IMR-90 (cell line): ENCODE data around the gene JPH3. TPM values are rescaled to one million over a fixed set of nuclear protein-coding genes. Genes with fewer than 3 reads are reported as not detected.

Experiments
- ATAC-seq: fragments of 200-7000 bp; cut with Tn5 transposase; 2 replicates; pipeline ENCODE4 v1.9.1; 2020; ENCODE audit warnings: low read depth, mild to moderate bottlenecking, moderate library complexity
- BruUV-seq: library from RNA; stranded (reverse); fragments of 400-500 nt; replicated peaks from 2 replicates; lab custom pipeline; 2021; lab: Mats Ljungman, UMichigan
- CTCF ChIA-PET: fragments of 300-600 bp; formaldehyde crosslinking; extraction: SDS; loops from one replicate; lab custom pipeline; 2021; ENCODE audit warnings: antibody characterized with exemption; lab: Yijun Ruan, JAX
- POLR2A ChIA-PET: fragments of 300-600 bp; sonication (Branson Sonifier 250); formaldehyde crosslinking; loops from one replicate; lab custom pipeline; 2022; ENCODE audit warnings: antibody characterized with exemption; ENCODE audit not compliant: unreplicated experiment; lab: Charles Lee
- DNase-seq: peaks from one replicate; pipeline ENCODE4 v3.0.0; 2013
- H2AFZ ChIP-seq: replicated peaks from 2 replicates; pipeline ENCODE3; 2013; ENCODE audit warnings: low read length, mild to moderate bottlenecking; ENCODE audit not compliant: poor library complexity
- H2AK5ac ChIP-seq: 2 replicates; pipeline ENCODE4 v1.6.1; 2013; ENCODE audit warnings: low read depth, low read length, inconsistent platforms
- H2AK9ac ChIP-seq: replicated peaks from 2 replicates; pipeline ENCODE3; 2013; ENCODE audit warnings: mild to moderate bottlenecking, low read depth, low read length, moderate library complexity; ENCODE audit not compliant: poor library complexity
- H2BK120ac ChIP-seq: 2 replicates; pipeline ENCODE4 v1.6.1; 2013; ENCODE audit warnings: low read depth, low read length, inconsistent platforms
- H2BK15ac ChIP-seq: 3 replicates; pipeline ENCODE4 v1.6.1; 2013; ENCODE audit warnings: low read depth, low read length, inconsistent platforms
- H2BK20ac ChIP-seq: 2 replicates; pipeline ENCODE4 v1.6.1; 2013; ENCODE audit warnings: low read depth, mild to moderate bottlenecking, inconsistent platforms, low read length, moderate library complexity
- H2BK5ac ChIP-seq: 2 replicates; pipeline ENCODE4 v1.6.1; 2013; ENCODE audit warnings: mild to moderate bottlenecking, low read depth, low read length, inconsistent platforms; ENCODE audit not compliant: poor library complexity, severe bottlenecking
- H3K14ac ChIP-seq: replicated peaks from 2 replicates; pipeline ENCODE4 v1.6.1; 2013; ENCODE audit warnings: low read depth, low read length, inconsistent platforms
- H3K18ac ChIP-seq: 2 replicates; pipeline ENCODE4 v1.6.1; 2013; ENCODE audit warnings: low read depth, low read length, control low read depth
- H3K23ac ChIP-seq: 2 replicates; pipeline ENCODE4 v1.6.1; 2013; ENCODE audit warnings: low read depth, low read length, inconsistent platforms
- H3K27ac ChIP-seq: 2 replicates; pipeline ENCODE4 v1.5.1; 2013; ENCODE audit warnings: mild to moderate bottlenecking, control low read depth, low read length; ENCODE audit not compliant: insufficient read depth
- H3K27me3 ChIP-seq: 2 replicates; pipeline ENCODE4 v1.6.1; 2013; ENCODE audit warnings: low read length; ENCODE audit not compliant: control insufficient read depth, insufficient read depth
- H3K36me3 ChIP-seq: 2 replicates; pipeline ENCODE4 v1.6.1; 2013; ENCODE audit warnings: low read length, mixed read lengths; ENCODE audit not compliant: control insufficient read depth, insufficient read depth
- H3K4ac ChIP-seq: 2 replicates; pipeline ENCODE4 v1.6.1; 2013; ENCODE audit warnings: low read depth, low read length, inconsistent platforms
- H3K4me1 ChIP-seq: 2 replicates; pipeline ENCODE4 v1.6.1; 2013; ENCODE audit warnings: low read length, mixed read lengths; ENCODE audit not compliant: control insufficient read depth, insufficient read depth
- H3K4me2 ChIP-seq: 2 replicates; pipeline ENCODE4 v1.6.1; 2013; ENCODE audit warnings: low read depth, mild to moderate bottlenecking, control low read depth, low read length, moderate library complexity
- H3K4me3 ChIP-seq: 2 replicates; pipeline ENCODE4 v1.5.1; 2013; ENCODE audit warnings: low read depth, mild to moderate bottlenecking, control low read depth, low read length, moderate library complexity; ENCODE audit not compliant: insufficient read depth
- H3K56ac ChIP-seq: 2 replicates; pipeline ENCODE4 v1.6.1; 2013; ENCODE audit warnings: low read length, inconsistent platforms; ENCODE audit not compliant: insufficient read depth; ENCODE audit errors: extremely low read depth
- H3K79me1 ChIP-seq, 2 experiments: 2 replicates each; pipeline ENCODE4 v1.6.1; 2013; ENCODE audit warnings: low read length in 2 of 2, inconsistent platforms in 1 of 2, low read depth in 1 of 2
- H3K9ac ChIP-seq: 2 replicates; pipeline ENCODE4 v1.6.1; 2013; ENCODE audit warnings: low read depth, low read length, control low read depth
- H3K9me1 ChIP-seq: 2 replicates; pipeline ENCODE4 v1.6.1; 2013; ENCODE audit warnings: low read length, inconsistent platforms; ENCODE audit not compliant: insufficient read depth
- H3K9me3 ChIP-seq: 2 replicates; pipeline ENCODE4 v1.6.1; 2013; ENCODE audit warnings: low read length; ENCODE audit not compliant: control insufficient read depth, insufficient read depth
- H4K20me1 ChIP-seq: 2 replicates; pipeline ENCODE4 v1.6.1; 2013; ENCODE audit warnings: low read length, inconsistent platforms; ENCODE audit not compliant: insufficient read depth
- H4K5ac ChIP-seq: 2 replicates; pipeline ENCODE4 v1.6.1; 2013; ENCODE audit warnings: mild to moderate bottlenecking, low read depth, low read length, control low read depth
- H4K8ac ChIP-seq, 2 experiments: 2 replicates each; pipeline ENCODE4 v1.6.1; 2013; ENCODE audit warnings: low read depth in 2 of 2, low read length in 2 of 2, control low read depth in 1 of 2, inconsistent platforms in 1 of 2
- H4K91ac ChIP-seq: 2 replicates; pipeline ENCODE4 v1.6.1; 2013; ENCODE audit warnings: low read depth, low read length, inconsistent platforms; ENCODE audit not compliant: insufficient read depth
- CTCF ChIP-seq: conservative IDR thresholded peaks from 2 replicates; pipeline ENCODE4 v1.5.1; 2012; ENCODE audit warnings: mild to moderate bottlenecking, low read depth, low read length, improper control_type of control experiment
- ELK1 ChIP-seq: fragments of 150-350 bp; IDR thresholded peaks from 2 replicates; pipeline ENCODE4 v1.6.1; 2016; ENCODE audit warnings: low read depth, mild to moderate bottlenecking, low read length, moderate library complexity, borderline replicate concordance
- FOS ChIP-seq: fragments of 150-350 bp; IDR thresholded peaks from 2 replicates; pipeline ENCODE4 v1.6.1; 2016; ENCODE audit warnings: low read depth, low read length
- MXI1 ChIP-seq: IDR thresholded peaks from 2 replicates; pipeline ENCODE4 v1.6.1; 2012; ENCODE audit warnings: low read depth, mild to moderate bottlenecking, low read length, moderate library complexity, borderline replicate concordance
- POLR2A ChIP-seq: IDR thresholded peaks from 2 replicates; pipeline ENCODE4 v1.6.1; 2012; ENCODE audit warnings: mild to moderate bottlenecking, low read depth, low read length
- RAD21 ChIP-seq: IDR thresholded peaks from 2 replicates; pipeline ENCODE4 v1.6.1; 2012; ENCODE audit warnings: low read length, improper control_type of control experiment
- RCOR1 ChIP-seq: IDR thresholded peaks from 2 replicates; pipeline ENCODE4 v1.6.1; 2012; ENCODE audit warnings: mild to moderate bottlenecking, low read length, improper control_type of control experiment; ENCODE audit not compliant: insufficient replicate concordance
- SMC3 ChIP-seq: fragments of 150-350 bp; IDR thresholded peaks from 2 replicates; pipeline ENCODE4 v1.6.1; 2016; ENCODE audit warnings: low read depth, mild to moderate bottlenecking, antibody characterized with exemption, low read length, moderate library complexity
- USF2 ChIP-seq: fragments of 150-350 bp; IDR thresholded peaks from 2 replicates; pipeline ENCODE4 v1.6.1; 2017; ENCODE audit warnings: mild to moderate bottlenecking, antibody characterized with exemption, low read length, low read depth
- WGBS, 2 experiments: methylation state at CpG; one replicate each; pipeline versions ENCODE4 v1.1.5 to v1.1.7; 2013; ENCODE audit warnings: missing lambda C conversion rate in 2 of 2; ENCODE audit not compliant: insufficient read length in 1 of 2; ENCODE audit errors: extremely low coverage in 2 of 2; 5-methylcytosine and 5-hydroxymethylcytosine counted together
- dilution Hi-C: fragments of 300-500 bp; cut with HindIII; formaldehyde crosslinking; loops from one replicate; pipeline ENCODE4 v1.14.3; 2018; ENCODE audit warnings: low sequenced_read_pairs; ENCODE audit not compliant: unreplicated experiment
- in situ Hi-C: fragments of 300-500 bp; cut with MboI; formaldehyde crosslinking; loops from 3 replicates; pipeline ENCODE4 v1.14.3; 2019; ENCODE audit warnings: low sequenced_read_pairs, inconsistent platforms, mixed read lengths
- intact Hi-C: fragments of 100-400 bp; cut with micrococcal nuclease; formaldehyde crosslinking; loops from 2 replicates; pipeline ENCODE4 v1.10.0; 2022
- polyA plus RNA-seq, 3 experiments: library from polyadenylated mRNA; depleted of rRNA; stranded (reverse); fragments of >200 nt; gene quantifications; 2 replicates each; pipeline ENCODE4 v1.2.3, GENCODE V29; 2012; ENCODE audit warnings: low replicate concordance in 1 of 3
- total RNA-seq: library from RNA; depleted of rRNA; stranded (reverse); fragments of >200 nt; gene quantifications from 2 replicates; pipeline ENCODE4 v1.2.3, GENCODE V29; 2012

JPH3 gene
- total and polyA plus RNA-seq, 2 of the 4 experiments (the other 2 are of a cell fraction) = 0.03 TPM; not detected in 1

- H3K4me3 ChIP-seq = no peak overlapping the region
- H2AK9ac ChIP-seq = no peak overlapping the region
- no peak overlapping the region for H3K14ac ChIP-seq
- DNase-seq (no peak), ATAC-seq (no peak)
- 100% methylated on average over 1 of the region's 14 CpGs; no CpG with 5 or more reads in 1 of the 2 experiments for WGBS, 2 experiments
- H3K4me1 ChIP-seq = no peaks in the 10 kb centered on the region
- no peak overlapping the region for H2BK5ac ChIP-seq
- H3K9ac ChIP-seq = no peak overlapping the region
- H2BK20ac ChIP-seq = no peak overlapping the region
- POLR2A ChIA-PET = no interaction called here
- CTCF ChIA-PET = no interaction called here
- peaks cover 16% of the 10 kb centered on the region for H3K36me3 ChIP-seq
- H3K56ac ChIP-seq = no peak overlapping the region
- no peak overlapping the region for H4K8ac ChIP-seq
- peaks cover 21% of the 10 kb centered on the region for H4K20me1 ChIP-seq
- intact Hi-C loops = no loop called here
- BruUV-seq = no TSS peak
- H2BK120ac ChIP-seq = no peak overlapping the region
- in situ Hi-C loops = no loop called here
- H3K9me3 ChIP-seq = no peaks in the 10 kb centered on the region
- H3K27ac ChIP-seq = no peak overlapping the region
- H3K9me1 ChIP-seq = peaks cover 5% of the 10 kb centered on the region
- no peak overlapping the region for H3K23ac ChIP-seq
- H4K91ac ChIP-seq = no peak overlapping the region
- no peak overlapping the region for H3K4me2 ChIP-seq
- no peaks in the 10 kb centered on the region for H3K27me3 ChIP-seq
- no peak overlapping the region for H3K18ac ChIP-seq
- no peak overlapping the region for H2AK5ac ChIP-seq
- TF ChIP-seq RCOR1 (no peak), MXI1 (no peak), USF2 (no peak), CTCF (no peak), RAD21 (no peak), FOS (no peak), POLR2A (no peak), SMC3 (no peak), ELK1 (no peak)
- no peak overlapping the region for H3K4ac ChIP-seq
- peaks cover 0 to 20% of the 10 kb centered on the region in 2 experiments; a peak in 3 of 4 replicates for H3K79me1 ChIP-seq
- dilution Hi-C loops = no loop called here
- H2AFZ ChIP-seq = no peak overlapping the region
- no peak overlapping the region for H4K5ac ChIP-seq
- H2BK15ac ChIP-seq = no peak overlapping the region
Measured at GRCh38 chr16:87734644-87735043, 132.3 kb downstream of the JPH3 start.
